ENCODE results near the gene LRRC75A.
"Not testable (repeated sequence)": the region's sequence is repeated elsewhere in the genome, so short reads cannot be mapped to it uniquely, and the experiment has no call there.

LRRC75A gene

GRCh38 chr17:16398270-16399267 is 93.4 kb downstream of the LRRC75A start:
- no peak for DNase-seq (ENCODE audit: low read depth, low spot score)

GRCh38 chr17:16396693-16397092 is 95.3 kb downstream of the LRRC75A start:
- not testable (repeated sequence) for DNase-seq (ENCODE audit: low read depth, low spot score)

- not testable (repeated sequence) for DNase-seq (ENCODE audit: low read depth, low spot score)
These were observed 96.1 kb downstream of the LRRC75A start for GRCh38 chr17:16395887-16396286.

GRCh38 chr17:16392491-16392890 is 99.5 kb downstream of the LRRC75A start:
- DNase-seq (ENCODE audit: low read depth, low spot score) = not testable (repeated sequence)

Data from activated naive CD8-positive, alpha-beta T cell treated with anti-CD3 and anti-CD28 coated beads, Interleukin-2, amount 50 U/mL, for 16 hours (primary cell).